Measurements from ENCODE around the gene EGLN1.
"Not testable (repeated sequence)": the region's sequence is repeated elsewhere in the genome, so short reads cannot be mapped to it uniquely, and the experiment has no call there.

The EGLN1 gene

GRCh38 chr1:231351816-231352215 lies 70.3 kb downstream of the EGLN1 start:
- no peak overlapping the region for H3K4me2 ChIP-seq (ENCODE audit: low read length)
- no peak overlapping the region for H3K9ac ChIP-seq (ENCODE audit: low read length)
- no peak overlapping the region for H3K27ac ChIP-seq (ENCODE audit: low read depth, low read length, poor library complexity, severe bottlenecking)
- H3K79me2 ChIP-seq (ENCODE audit: insufficient read depth, low read length), result no peaks in the 10 kb centered on the region
- no peaks in the 10 kb centered on the region for H3K9me2 ChIP-seq (ENCODE audit: low read depth, low read length)
- no peak overlapping the region for H2AFZ ChIP-seq (ENCODE audit: low read length)
- no peaks in the 10 kb centered on the region for H4K20me1 ChIP-seq (ENCODE audit: insufficient read depth, low read length)
- H3K4me1 ChIP-seq (ENCODE audit: insufficient read depth, low read length, severe bottlenecking), result no peaks in the 10 kb centered on the region
- H3F3A ChIP-seq (ENCODE audit: insufficient read depth, low read length), result no peaks in the 10 kb centered on the region
- TF ChIP-seq EZH2 (IDR thresholded peaks at IDR 0.05; ENCODE audit: borderline replicate concordance, low read length), result no peak
- TF ChIP-seq, protein P1, sequence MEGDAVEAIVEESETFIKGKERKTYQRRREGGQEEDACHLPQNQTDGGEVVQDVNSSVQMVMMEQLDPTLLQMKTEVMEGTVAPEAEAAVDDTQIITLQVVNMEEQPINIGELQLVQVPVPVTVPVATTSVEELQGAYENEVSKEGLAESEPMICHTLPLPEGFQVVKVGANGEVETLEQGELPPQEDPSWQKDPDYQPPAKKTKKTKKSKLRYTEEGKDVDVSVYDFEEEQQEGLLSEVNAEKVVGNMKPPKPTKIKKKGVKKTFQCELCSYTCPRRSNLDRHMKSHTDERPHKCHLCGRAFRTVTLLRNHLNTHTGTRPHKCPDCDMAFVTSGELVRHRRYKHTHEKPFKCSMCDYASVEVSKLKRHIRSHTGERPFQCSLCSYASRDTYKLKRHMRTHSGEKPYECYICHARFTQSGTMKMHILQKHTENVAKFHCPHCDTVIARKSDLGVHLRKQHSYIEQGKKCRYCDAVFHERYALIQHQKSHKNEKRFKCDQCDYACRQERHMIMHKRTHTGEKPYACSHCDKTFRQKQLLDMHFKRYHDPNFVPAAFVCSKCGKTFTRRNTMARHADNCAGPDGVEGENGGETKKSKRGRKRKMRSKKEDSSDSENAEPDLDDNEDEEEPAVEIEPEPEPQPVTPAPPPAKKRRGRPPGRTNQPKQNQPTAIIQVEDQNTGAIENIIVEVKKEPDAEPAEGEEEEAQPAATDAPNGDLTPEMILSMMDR (IDR thresholded peaks at IDR 0.05; ENCODE audit: low read length), result no peak
- no peak overlapping the region for H3K4me3 ChIP-seq (ENCODE audit: low read depth, low read length, poor library complexity, severe bottlenecking)
- H3K27me3 ChIP-seq (ENCODE audit: insufficient read depth, low read length), result no peaks in the 10 kb centered on the region
- H3K36me3 ChIP-seq (ENCODE audit: insufficient read depth, low read length), result peaks cover 62% of the 10 kb centered on the region
- H3K9me3 ChIP-seq (ENCODE audit: low read length), result no peaks in the 10 kb centered on the region

GRCh38 chr1:231348856-231349255 lies 73.2 kb downstream of the EGLN1 start:
- H3K9ac ChIP-seq (ENCODE audit: low read length); H3F3A ChIP-seq (ENCODE audit: insufficient read depth, low read length); H4K20me1 ChIP-seq (ENCODE audit: insufficient read depth, low read length): not testable (repeated sequence)

GRCh38 chr1:231348442-231348841 lies 73.6 kb downstream of the EGLN1 start:
- Histone ChIP-seq H3K27me3 (ENCODE audit: insufficient read depth, low read length) (no peaks in the 10 kb centered on the region), H3K36me3 (ENCODE audit: insufficient read depth, low read length) (peaks cover 87% of the 10 kb centered on the region), H4K20me1 (ENCODE audit: insufficient read depth, low read length) (no peaks in the 10 kb centered on the region), H3K9ac (ENCODE audit: low read length) (no peak overlapping the region), H2AFZ (ENCODE audit: low read length) (no peak overlapping the region), H3K9me3 (ENCODE audit: low read length) (no peaks in the 10 kb centered on the region), H3K79me2 (ENCODE audit: insufficient read depth, low read length) (no peaks in the 10 kb centered on the region), H3K27ac (ENCODE audit: low read depth, low read length, poor library complexity, severe bottlenecking) (no peak overlapping the region), H3K4me2 (ENCODE audit: low read length) (no peak overlapping the region), H3K9me2 (ENCODE audit: low read depth, low read length) (no peaks in the 10 kb centered on the region), H3K4me3 (ENCODE audit: low read depth, low read length, poor library complexity, severe bottlenecking) (no peak overlapping the region), H3K4me1 (ENCODE audit: insufficient read depth, low read length, severe bottlenecking) (no peaks in the 10 kb centered on the region), H3F3A (ENCODE audit: insufficient read depth, low read length) (no peaks in the 10 kb centered on the region)
- no peak for TF ChIP-seq EZH2 (IDR thresholded peaks at IDR 0.05; ENCODE audit: borderline replicate concordance, low read length)
- TF ChIP-seq, protein P1 (IDR thresholded peaks at IDR 0.05; ENCODE audit: low read length), result no peak

More at GRCh38 chr1:231348856-231349255, 73.2 kb downstream of the EGLN1 start:
- not testable (repeated sequence) for H3K27ac ChIP-seq (ENCODE audit: low read depth, low read length, poor library complexity, severe bottlenecking); H3K79me2 ChIP-seq (ENCODE audit: insufficient read depth, low read length); H2AFZ ChIP-seq (ENCODE audit: low read length); H3K4me2 ChIP-seq (ENCODE audit: low read length); H3K9me3 ChIP-seq (ENCODE audit: low read length); H3K4me1 ChIP-seq (ENCODE audit: insufficient read depth, low read length, severe bottlenecking); H3K27me3 ChIP-seq (ENCODE audit: insufficient read depth, low read length); H3K9me2 ChIP-seq (ENCODE audit: low read depth, low read length); H3K4me3 ChIP-seq (ENCODE audit: low read depth, low read length, poor library complexity, severe bottlenecking)
- H3K36me3 ChIP-seq (ENCODE audit: insufficient read depth, low read length), result peaks cover 83% of the 10 kb centered on the region

DNA sequence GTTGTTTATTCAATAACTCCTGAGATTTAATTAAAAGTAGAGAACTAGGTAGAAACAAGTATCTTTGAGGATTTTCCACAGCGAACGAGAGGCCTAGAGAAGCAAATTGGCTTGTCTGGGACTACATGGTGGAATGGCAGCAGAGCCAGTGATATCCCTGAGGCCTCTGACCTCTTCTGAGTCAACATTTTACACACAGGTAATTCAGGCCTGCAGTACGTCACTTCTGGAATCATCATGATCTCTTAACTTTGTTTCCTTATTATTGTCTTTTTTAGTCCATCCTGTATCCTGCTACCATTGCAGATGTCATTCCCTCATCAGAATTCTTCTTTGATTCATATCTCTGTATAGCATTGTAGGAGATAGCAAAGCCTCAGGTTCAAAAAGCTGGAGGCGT lies 74.1 kb downstream of the EGLN1 start:
- H3K4me1 ChIP-seq (ENCODE audit: insufficient read depth, low read length, severe bottlenecking), result no peaks in the 10 kb centered on the region
- no peak overlapping the region for H3K4me3 ChIP-seq (ENCODE audit: low read depth, low read length, poor library complexity, severe bottlenecking)
- no peak overlapping the region for H3K4me2 ChIP-seq (ENCODE audit: low read length)
- H3K9ac ChIP-seq (ENCODE audit: low read length), result no peak overlapping the region
- no peaks in the 10 kb centered on the region for H4K20me1 ChIP-seq (ENCODE audit: insufficient read depth, low read length)
- H3F3A ChIP-seq (ENCODE audit: insufficient read depth, low read length), result no peaks in the 10 kb centered on the region
- peaks cover 86% of the 10 kb centered on the region for H3K36me3 ChIP-seq (ENCODE audit: insufficient read depth, low read length)
- no peaks in the 10 kb centered on the region for H3K27me3 ChIP-seq (ENCODE audit: insufficient read depth, low read length)
- no peaks in the 10 kb centered on the region for H3K79me2 ChIP-seq (ENCODE audit: insufficient read depth, low read length)
- TF ChIP-seq, protein P1 (IDR thresholded peaks at IDR 0.05; ENCODE audit: low read length), result no peak
- no peak for TF ChIP-seq EZH2 (IDR thresholded peaks at IDR 0.05; ENCODE audit: borderline replicate concordance, low read length)
- H2AFZ ChIP-seq (ENCODE audit: low read length), result no peak overlapping the region
- H3K27ac ChIP-seq (ENCODE audit: low read depth, low read length, poor library complexity, severe bottlenecking), result no peak overlapping the region
- no peaks in the 10 kb centered on the region for H3K9me3 ChIP-seq (ENCODE audit: low read length)
- H3K9me2 ChIP-seq (ENCODE audit: low read depth, low read length), result no peaks in the 10 kb centered on the region
